GM19099 (cell line): ENCODE results near the gene AFAP1L2.

Experiments used
- POLR2A ChIP-seq: IDR thresholded peaks from 3 replicates; pipeline ENCODE4 v1.6.1; 2011; ENCODE audit warnings: low read depth; ENCODE audit not compliant: insufficient read length; ENCODE audit errors: extremely low read depth

AFAP1L2 gene

GRCh38 chr10:114398587-114399331 lies 5.5 kb downstream of the AFAP1L2 start:
- TF ChIP-seq POLR2A: no peak

- TF ChIP-seq POLR2A: no peak
Observed at GRCh38 chr10:114397651-114398145, 6.6 kb downstream of the AFAP1L2 start.

GRCh38 chr10:114396464-114396863 lies 7.8 kb downstream of the AFAP1L2 start:
- no peak for TF ChIP-seq POLR2A

- no peak for TF ChIP-seq POLR2A
Observed at GRCh38 chr10:114395366-114396022, 8.8 kb downstream of the AFAP1L2 start.

- TF ChIP-seq POLR2A: no peak
Observed at GRCh38 chr10:114394531-114394930, 9.8 kb downstream of the AFAP1L2 start.

- TF ChIP-seq POLR2A: no peak
Observed at GRCh38 chr10:114393886-114394285, 10.4 kb downstream of the AFAP1L2 start.

- no peak for TF ChIP-seq POLR2A
Observed at GRCh38 chr10:114393482-114393881, 10.8 kb downstream of the AFAP1L2 start.

- TF ChIP-seq POLR2A: no peak
Observed at GRCh38 chr10:114392112-114392835, 12.0 kb downstream of the AFAP1L2 start.

- no peak for TF ChIP-seq POLR2A
Observed at GRCh38 chr10:114391599-114391998, 12.7 kb downstream of the AFAP1L2 start.

- TF ChIP-seq POLR2A: no peak
Observed at GRCh38 chr10:114389426-114389825, 14.9 kb downstream of the AFAP1L2 start.

- no peak for TF ChIP-seq POLR2A
Observed at GRCh38 chr10:114388275-114388674, 16.0 kb downstream of the AFAP1L2 start.

- no peak for TF ChIP-seq POLR2A
Observed at GRCh38 chr10:114387784-114388183, 16.5 kb downstream of the AFAP1L2 start.

- TF ChIP-seq POLR2A: no peak
Observed at GRCh38 chr10:114386452-114386851, 17.9 kb downstream of the AFAP1L2 start.

- no peak for TF ChIP-seq POLR2A
Observed at GRCh38 chr10:114385557-114385956, 18.7 kb downstream of the AFAP1L2 start.

GRCh38 chr10:114384601-114385000 lies 19.7 kb downstream of the AFAP1L2 start:
- no peak for TF ChIP-seq POLR2A
